IPS-11a (cell line): Measurements from ENCODE around the gene NASP.

Experiments used
- H3K4me3 ChIP-seq: one replicate; pipeline ENCODE4 v1.5.1; 2013; ENCODE audit warnings: low read depth, low read length, control low read depth

The NASP gene

GRCh38 chr1:45617618-45618017, 33.8 kb downstream of the NASP start:
- no peak overlapping the region for H3K4me3 ChIP-seq

- H3K4me3 ChIP-seq: no peak overlapping the region
Measured at GRCh38 chr1:45619149-45619921, 35.5 kb downstream of the NASP start.

- no peak overlapping the region for H3K4me3 ChIP-seq
Measured at GRCh38 chr1:45620588-45621500, 37.0 kb downstream of the NASP start.

GRCh38 chr1:45621501-45621836, 37.6 kb downstream of the NASP start:
- H3K4me3 ChIP-seq: no peak overlapping the region

- no peak overlapping the region for H3K4me3 ChIP-seq
Measured at GRCh38 chr1:45621895-45622523, 38.2 kb downstream of the NASP start.

- H3K4me3 ChIP-seq: no peak overlapping the region
Measured at GRCh38 chr1:45622524-45623394, 38.9 kb downstream of the NASP start.

- H3K4me3 ChIP-seq: no peak within 1 kb of the TSS
Measured at GRCh38 chr1:45623972-45624371, 40.1 kb downstream of the NASP start, which contains the start of gene CCDC17. Gene CCDC17 (minus strand): TSS chr1:45624054. CDS start chr1:45623909, 145 bp downstream.

GRCh38 chr1:45629035-45629434, 45.2 kb downstream of the NASP start:
- no peak overlapping the region for H3K4me3 ChIP-seq

- H3K4me3 ChIP-seq: no peak overlapping the region
Measured at GRCh38 chr1:45630429-45630828, 46.6 kb downstream of the NASP start.

GRCh38 chr1:45635211-45635610, 51.4 kb downstream of the NASP start:
- H3K4me3 ChIP-seq: no peak overlapping the region

- H3K4me3 ChIP-seq: no peak overlapping the region
Measured at GRCh38 chr1:45640293-45640692, 56.5 kb downstream of the NASP start.

- H3K4me3 ChIP-seq: no peak overlapping the region
Measured at GRCh38 chr1:45643321-45643720, 59.5 kb downstream of the NASP start.

GRCh38 chr1:45643978-45644377, 60.1 kb downstream of the NASP start:
- H3K4me3 ChIP-seq: no peak overlapping the region

GRCh38 chr1:45644661-45645060, 60.8 kb downstream of the NASP start:
- no peak overlapping the region for H3K4me3 ChIP-seq

- H3K4me3 ChIP-seq: no peak overlapping the region
Measured at GRCh38 chr1:45647248-45648021, 63.6 kb downstream of the NASP start.

- H3K4me3 ChIP-seq: no peak overlapping the region
Measured at GRCh38 chr1:45654540-45655280, 70.9 kb downstream of the NASP start.

GRCh38 chr1:45656573-45657226, 72.9 kb downstream of the NASP start:
- no peak overlapping the region for H3K4me3 ChIP-seq

GRCh38 chr1:45658171-45658570, 74.3 kb downstream of the NASP start:
- H3K4me3 ChIP-seq: no peak overlapping the region

GRCh38 chr1:45659222-45659621, 75.4 kb downstream of the NASP start:
- H3K4me3 ChIP-seq: no peak overlapping the region
